ENCODE measurements around the gene ST3GAL6. TPM values are rescaled to one million over a fixed set of nuclear protein-coding genes. Genes with fewer than 3 reads are reported as not detected.
A peak's percentile ranks its signal among the peaks of the same experiment; 100 is the strongest.

The ST3GAL6 gene
- polyA plus RNA-seq, 3 donors: 21.0 to 49.5 (median 22.8) TPM

DNA sequence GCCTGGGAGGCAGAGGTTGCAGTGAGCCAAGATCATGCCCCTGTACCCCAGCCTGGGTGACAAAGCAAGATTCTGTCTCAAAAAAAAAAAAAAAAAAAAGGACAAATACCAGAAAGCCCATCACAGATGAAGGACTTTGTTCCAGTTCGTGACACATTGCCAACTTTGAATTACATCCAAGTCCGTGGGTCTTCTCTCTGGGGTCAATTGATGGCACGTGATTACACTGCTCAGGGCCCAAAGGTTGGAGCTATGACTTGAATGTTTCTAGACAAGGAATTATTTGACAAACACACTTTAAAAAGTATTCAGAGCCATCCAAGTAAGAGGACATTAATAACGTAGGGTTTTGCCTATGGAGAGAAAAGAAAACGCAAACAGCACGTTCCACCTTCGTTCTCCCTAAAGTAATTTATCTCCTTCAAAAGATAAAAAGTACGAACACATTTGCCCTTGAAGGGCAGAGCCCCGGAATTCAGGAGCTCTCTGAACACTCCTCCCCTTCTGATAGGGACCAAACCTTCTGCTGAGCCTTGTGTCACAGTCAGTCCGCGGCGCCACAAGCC is 31.3 kb upstream of the ST3GAL6 start:
- H3K4me3 ChIP-seq (replicated peaks in 1 of 3; ENCODE audit: low read depth in 2 of 3, low read length in 3 of 3): peak overlapping the region; percentile 70 to 89 (median 80)
- TF ChIP-seq, protein P1, sequence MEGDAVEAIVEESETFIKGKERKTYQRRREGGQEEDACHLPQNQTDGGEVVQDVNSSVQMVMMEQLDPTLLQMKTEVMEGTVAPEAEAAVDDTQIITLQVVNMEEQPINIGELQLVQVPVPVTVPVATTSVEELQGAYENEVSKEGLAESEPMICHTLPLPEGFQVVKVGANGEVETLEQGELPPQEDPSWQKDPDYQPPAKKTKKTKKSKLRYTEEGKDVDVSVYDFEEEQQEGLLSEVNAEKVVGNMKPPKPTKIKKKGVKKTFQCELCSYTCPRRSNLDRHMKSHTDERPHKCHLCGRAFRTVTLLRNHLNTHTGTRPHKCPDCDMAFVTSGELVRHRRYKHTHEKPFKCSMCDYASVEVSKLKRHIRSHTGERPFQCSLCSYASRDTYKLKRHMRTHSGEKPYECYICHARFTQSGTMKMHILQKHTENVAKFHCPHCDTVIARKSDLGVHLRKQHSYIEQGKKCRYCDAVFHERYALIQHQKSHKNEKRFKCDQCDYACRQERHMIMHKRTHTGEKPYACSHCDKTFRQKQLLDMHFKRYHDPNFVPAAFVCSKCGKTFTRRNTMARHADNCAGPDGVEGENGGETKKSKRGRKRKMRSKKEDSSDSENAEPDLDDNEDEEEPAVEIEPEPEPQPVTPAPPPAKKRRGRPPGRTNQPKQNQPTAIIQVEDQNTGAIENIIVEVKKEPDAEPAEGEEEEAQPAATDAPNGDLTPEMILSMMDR (IDR thresholded peaks at IDR 0.05): no peak
- peak in 2 of 3 donors; percentile 37 to 43 for DNase-seq
- peak overlapping the region; percentile 73 for H3K9ac ChIP-seq (ENCODE audit: insufficient read depth, low read length, poor library complexity, severe bottlenecking)
- peak overlapping the region; percentile 96 for H2AFZ ChIP-seq (ENCODE audit: insufficient read depth, low read depth, low read length, poor library complexity, severe bottlenecking)
- no peaks in the 10 kb centered on the region for H4K20me1 ChIP-seq (ENCODE audit: insufficient read depth, low read length)
- WGBS (ENCODE audit: insufficient coverage): 3% methylated on average over 4 of the region's 12 CpGs
- Mint-ChIP-seq H3K36me3 (no peaks in the 10 kb centered on the region), H3K4me1 (peaks cover 37% of the 10 kb centered on the region), H3K27me3 (ENCODE audit: low read depth in 3 of 3) (peaks cover 0 to 12% (median 10%) of the 10 kb centered on the region in 3 donors), H3K4me3 (peak overlapping the region; percentile 93 to 97), H3K27ac (peak overlapping the region; percentile 3 to 86 (median 80)), H3K9me3 (no peaks in the 10 kb centered on the region)
- intact Hi-C loops (cut with micrococcal nuclease): loop anchor here (5.0 kb wide), 2 partner anchors 35 to 45 kb away; no protein-coding TSS in a partner anchor
- peak overlapping the region; percentile 92 for H3K4me2 ChIP-seq (replicated peaks; ENCODE audit: extremely low read depth, low read length, poor library complexity, severe bottlenecking)
- H3K36me3 ChIP-seq (replicated peaks in 1 of 2; ENCODE audit: control insufficient read depth in 1 of 2, insufficient read depth in 2 of 2, low read length in 2 of 2): no peaks in the 10 kb centered on the region
- H3K4me1 ChIP-seq (ENCODE audit: control insufficient read depth in 1 of 2, insufficient read depth in 2 of 2, low read length in 2 of 2): peaks cover 38 to 45% of the 10 kb centered on the region in 2 donors
- no peaks in the 10 kb centered on the region for H3K9me3 ChIP-seq (replicated peaks in 1 of 2; ENCODE audit: control insufficient read depth in 1 of 2, insufficient read depth in 1 of 2, low read length in 2 of 2)
- peak overlapping the region in 1 of 2 donors; percentile 52 for H3K27ac ChIP-seq (ENCODE audit: low read depth in 1 of 2, low read length in 2 of 2)
- H3K79me2 ChIP-seq (ENCODE audit: insufficient read depth, low read length): peaks cover 30% of the 10 kb centered on the region
- H3K27me3 ChIP-seq (ENCODE audit: control insufficient read depth in 2 of 2, insufficient read depth in 2 of 2, low read length in 2 of 2): peaks cover 0 to 4% of the 10 kb centered on the region in 2 donors

GRCh38 chr3:98732286-98733052 is 30.7 kb upstream of the ST3GAL6 start:
- peak overlapping the region; percentile 73 for H3K9ac ChIP-seq (ENCODE audit: insufficient read depth, low read length, poor library complexity, severe bottlenecking)
- TF ChIP-seq, protein P1 (IDR thresholded peaks at IDR 0.05): no peak
- H3K9me3 Mint-ChIP-seq: no peaks in the 10 kb centered on the region
- peaks cover 0 to 1% of the 10 kb centered on the region in 2 donors for H3K36me3 Mint-ChIP-seq
- intact Hi-C loops (cut with micrococcal nuclease): loop anchor here (5.0 kb wide), 2 partner anchors 35 to 45 kb away; no protein-coding TSS in a partner anchor
- peaks cover 38 to 45% of the 10 kb centered on the region in 2 donors for H3K4me1 ChIP-seq (ENCODE audit: control insufficient read depth in 1 of 2, insufficient read depth in 2 of 2, low read length in 2 of 2)
- peaks cover 0 to 4% of the 10 kb centered on the region in 2 donors for H3K27me3 ChIP-seq (ENCODE audit: control insufficient read depth in 2 of 2, insufficient read depth in 2 of 2, low read length in 2 of 2)
- WGBS (ENCODE audit: insufficient coverage): under 1% methylated on average over 71 of the region's 77 CpGs
- peak overlapping the region; percentile 96 for H2AFZ ChIP-seq (ENCODE audit: insufficient read depth, low read depth, low read length, poor library complexity, severe bottlenecking)
- H3K27ac Mint-ChIP-seq: peak overlapping the region; percentile 3 to 86 (median 80)
- H3K4me3 Mint-ChIP-seq: peak overlapping the region; percentile 93 to 97
- peak in 2 of 3 donors; percentile 23 for DNase-seq
- H3K4me1 Mint-ChIP-seq: peaks cover 37% of the 10 kb centered on the region
- H4K20me1 ChIP-seq (ENCODE audit: insufficient read depth, low read length): no peaks in the 10 kb centered on the region
- H3K79me2 ChIP-seq (ENCODE audit: insufficient read depth, low read length): peaks cover 30% of the 10 kb centered on the region
- peak overlapping the region in 1 of 2 donors; percentile 52 for H3K27ac ChIP-seq (ENCODE audit: low read depth in 1 of 2, low read length in 2 of 2)
- H3K36me3 ChIP-seq (replicated peaks in 1 of 2; ENCODE audit: control insufficient read depth in 1 of 2, insufficient read depth in 2 of 2, low read length in 2 of 2): no peaks in the 10 kb centered on the region
- peaks cover 0 to 12% (median 10%) of the 10 kb centered on the region in 3 donors for H3K27me3 Mint-ChIP-seq (ENCODE audit: low read depth in 3 of 3)
- peak overlapping the region; percentile 70 to 89 (median 80) for H3K4me3 ChIP-seq (replicated peaks in 1 of 3; ENCODE audit: low read depth in 2 of 3, low read length in 3 of 3)
- no peaks in the 10 kb centered on the region for H3K9me3 ChIP-seq (replicated peaks in 1 of 2; ENCODE audit: control insufficient read depth in 1 of 2, insufficient read depth in 1 of 2, low read length in 2 of 2)
- peak overlapping the region; percentile 92 for H3K4me2 ChIP-seq (replicated peaks; ENCODE audit: extremely low read depth, low read length, poor library complexity, severe bottlenecking)
